IMR-90 (cell line): ENCODE data around the gene TRIM38.

ENCODE experiments used
- CEBPB ChIP-seq: IDR thresholded peaks from 2 replicates; pipeline ENCODE4 v1.6.1; 2012; ENCODE audit warnings: low read depth, low read length, improper control_type of control experiment
- CTCF ChIP-seq: conservative IDR thresholded peaks from 2 replicates; pipeline ENCODE4 v1.5.1; 2012; ENCODE audit warnings: mild to moderate bottlenecking, low read depth, low read length, improper control_type of control experiment
- ELK1 ChIP-seq: fragments of 150-350 bp; IDR thresholded peaks from 2 replicates; pipeline ENCODE4 v1.6.1; 2016; ENCODE audit warnings: low read depth, mild to moderate bottlenecking, low read length, moderate library complexity, borderline replicate concordance
- MXI1 ChIP-seq: IDR thresholded peaks from 2 replicates; pipeline ENCODE4 v1.6.1; 2012; ENCODE audit warnings: low read depth, mild to moderate bottlenecking, low read length, moderate library complexity, borderline replicate concordance
- NFE2L2 ChIP-seq: fragments of 150-350 bp; IDR thresholded peaks from 2 replicates; pipeline ENCODE4 v1.6.1; 2016; ENCODE audit warnings: low read depth, mild to moderate bottlenecking, low read length
- POLR2A ChIP-seq: IDR thresholded peaks from 2 replicates; pipeline ENCODE4 v1.6.1; 2012; ENCODE audit warnings: mild to moderate bottlenecking, low read depth, low read length
- RAD21 ChIP-seq: IDR thresholded peaks from 2 replicates; pipeline ENCODE4 v1.6.1; 2012; ENCODE audit warnings: low read length, improper control_type of control experiment
- RFX5 ChIP-seq: IDR thresholded peaks from 2 replicates; pipeline ENCODE4 v1.8.0; 2012; ENCODE audit warnings: low read depth, mild to moderate bottlenecking, low read length, moderate library complexity
- SMC3 ChIP-seq: fragments of 150-350 bp; IDR thresholded peaks from 2 replicates; pipeline ENCODE4 v1.6.1; 2016; ENCODE audit warnings: low read depth, mild to moderate bottlenecking, antibody characterized with exemption, low read length, moderate library complexity
- TF ChIP-seq, protein P1 (sequence below): fragments of 150-350 bp; IDR thresholded peaks from 2 replicates; pipeline ENCODE4 v1.6.1; 2017; ENCODE audit warnings: mild to moderate bottlenecking, antibody characterized with exemption, low read length, low read depth

GRCh38 chr6:26021350-26022131, 58.9 kb downstream of the TRIM38 start:
- TF ChIP-seq POLR2A = peak; percentile 91
- TF ChIP-seq CTCF = no peak
- TF ChIP-seq MXI1 = 0 out of 2 replicates have a peak, but pooled peaks have one; percentile 20
- TF ChIP-seq ELK1 = no peak
- TF ChIP-seq, protein P1, sequence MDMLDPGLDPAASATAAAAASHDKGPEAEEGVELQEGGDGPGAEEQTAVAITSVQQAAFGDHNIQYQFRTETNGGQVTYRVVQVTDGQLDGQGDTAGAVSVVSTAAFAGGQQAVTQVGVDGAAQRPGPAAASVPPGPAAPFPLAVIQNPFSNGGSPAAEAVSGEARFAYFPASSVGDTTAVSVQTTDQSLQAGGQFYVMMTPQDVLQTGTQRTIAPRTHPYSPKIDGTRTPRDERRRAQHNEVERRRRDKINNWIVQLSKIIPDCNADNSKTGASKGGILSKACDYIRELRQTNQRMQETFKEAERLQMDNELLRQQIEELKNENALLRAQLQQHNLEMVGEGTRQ = no peak
- no peak for TF ChIP-seq NFE2L2
- TF ChIP-seq RFX5 = no peak
- no peak for TF ChIP-seq CEBPB
- no peak for TF ChIP-seq RAD21
- no peak for TF ChIP-seq SMC3
